Smooth muscle cell of the brain vasculature (primary cell): ENCODE results near the gene TTYH3.

Source experiments
- DNase-seq: peaks from one replicate; pipeline ENCODE4 v3.0.0-alpha.2; 2012; ENCODE audit warnings: low read depth, low spot score

TTYH3 gene

DNA sequence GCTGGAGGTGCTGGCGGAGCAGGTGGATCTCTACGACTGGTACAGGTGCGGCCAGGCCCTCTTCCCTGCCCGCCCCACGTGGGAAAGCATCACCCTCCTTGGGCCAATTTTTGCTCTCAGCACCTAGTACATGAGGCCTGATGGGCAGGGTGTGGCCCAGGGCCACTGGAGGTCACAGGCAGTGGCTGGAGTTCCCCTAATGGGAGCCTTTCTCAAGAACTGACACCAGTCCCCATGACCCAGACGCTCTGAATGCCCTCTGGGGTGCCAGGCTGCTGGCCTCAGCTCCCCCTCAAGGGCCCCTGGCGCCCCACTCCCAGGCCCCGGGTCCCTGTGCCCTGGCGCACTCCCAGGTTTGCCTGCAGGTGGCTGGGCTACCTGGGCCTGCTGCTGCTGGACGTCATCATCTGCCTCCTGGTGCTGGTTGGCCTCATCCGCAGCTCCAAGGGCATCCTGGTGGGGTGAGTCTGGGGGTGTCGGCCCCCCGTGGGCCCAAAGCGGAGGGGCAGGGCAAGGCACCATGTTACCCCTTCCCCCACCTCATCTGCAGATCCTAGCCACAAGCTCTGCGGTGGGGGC is 15.9 kb downstream of the TTYH3 start:
- DNase-seq = no peak

DNA sequence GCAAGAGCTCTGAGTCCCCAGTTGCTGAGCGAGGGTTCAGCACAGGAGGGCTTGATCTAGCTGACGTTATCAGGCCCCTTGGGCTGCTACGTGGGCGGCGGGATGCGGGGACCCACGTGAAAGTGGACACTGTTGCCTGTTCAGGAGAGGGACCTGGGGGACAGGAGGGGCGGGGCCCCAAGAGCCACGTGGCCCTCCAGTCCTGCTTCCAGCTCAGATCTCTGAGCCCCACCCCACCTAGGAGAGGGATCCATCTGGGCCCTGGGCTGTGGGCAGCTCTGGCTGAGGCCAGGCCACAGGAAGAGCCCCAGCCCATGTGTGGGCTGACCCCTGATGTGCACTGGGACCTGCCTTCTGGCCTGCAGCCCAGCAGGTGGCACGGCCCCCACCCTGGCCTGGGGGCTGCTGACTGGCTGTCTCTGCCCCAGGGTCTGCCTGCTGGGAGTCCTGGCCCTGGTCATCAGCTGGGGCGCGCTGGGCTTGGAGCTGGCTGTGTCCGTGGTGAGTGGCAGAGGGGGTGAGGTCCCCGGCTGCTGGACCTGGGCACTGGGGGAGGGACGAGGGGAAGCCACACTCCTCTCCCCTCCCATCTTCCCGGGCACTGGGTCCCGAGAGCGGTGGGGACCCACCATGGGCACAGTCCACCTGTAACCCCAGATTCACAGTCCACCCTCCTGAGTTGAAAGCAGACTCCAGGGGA is 17.5 kb downstream of the TTYH3 start:
- no peak for DNase-seq

DNA sequence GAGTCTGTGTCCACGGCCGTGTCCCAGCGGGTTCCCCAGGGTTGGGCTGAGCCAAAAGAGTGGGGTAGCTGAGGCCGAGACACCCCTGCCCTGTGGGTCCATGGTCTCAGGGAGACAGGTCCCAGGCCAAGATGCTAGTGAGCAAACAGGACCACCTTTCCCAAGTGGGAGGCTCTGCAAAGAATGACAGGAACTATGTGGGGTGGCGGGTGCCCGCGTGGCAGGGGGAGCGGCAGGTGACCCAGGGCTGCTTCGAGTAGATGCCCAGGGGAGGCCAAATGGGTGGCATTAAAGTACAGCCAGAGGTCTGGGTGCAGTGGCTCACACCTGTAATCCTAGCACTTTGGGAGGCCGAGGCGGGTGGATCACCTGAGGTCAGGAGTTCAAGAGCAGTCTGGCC is 18.2 kb downstream of the TTYH3 start:
- no peak for DNase-seq

DNA sequence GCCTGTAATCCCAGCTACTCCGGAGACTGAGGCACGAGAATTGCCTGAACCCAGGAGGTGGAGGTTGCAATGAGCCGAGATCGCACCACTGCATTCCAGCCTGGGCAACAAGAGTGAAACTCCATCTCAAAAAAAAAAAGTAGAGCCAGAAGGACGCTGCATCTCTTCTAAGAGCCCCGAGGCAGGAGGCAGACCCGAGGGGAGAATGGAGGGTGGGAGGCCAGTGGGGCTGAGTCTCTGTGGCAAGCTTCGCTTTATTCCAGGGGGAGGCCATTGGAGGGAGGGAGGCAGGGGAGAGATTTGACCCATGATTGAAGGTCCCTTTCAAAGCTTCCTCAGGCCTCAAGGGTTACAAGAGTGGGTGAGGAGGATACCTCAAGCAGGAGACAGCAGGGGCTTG is 18.7 kb downstream of the TTYH3 start:
- DNase-seq = no peak

DNA sequence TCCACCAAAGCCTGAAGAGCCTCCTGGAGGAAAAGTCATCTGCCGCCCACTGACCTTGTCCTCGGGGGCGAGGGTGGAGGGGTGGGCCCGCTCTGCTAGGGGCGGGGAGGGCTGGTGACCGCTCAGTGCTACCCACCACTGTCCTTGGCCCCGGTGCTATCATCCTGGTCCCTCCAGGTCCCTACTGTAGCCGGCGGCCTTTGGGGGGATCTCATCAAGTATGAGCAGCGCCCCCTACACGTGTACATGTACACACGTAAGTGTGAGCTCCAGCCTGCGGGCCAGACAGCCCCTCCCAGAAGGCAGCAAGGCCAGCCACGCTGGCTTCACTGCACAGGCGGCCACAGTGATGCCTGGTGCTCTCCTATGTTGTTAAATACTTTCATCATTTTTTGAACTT is 19.6 kb downstream of the TTYH3 start:
- no peak for DNase-seq

GRCh38 chr7:2651847-2652735 is 20.3 kb downstream of the TTYH3 start:
- DNase-seq = no peak

DNA sequence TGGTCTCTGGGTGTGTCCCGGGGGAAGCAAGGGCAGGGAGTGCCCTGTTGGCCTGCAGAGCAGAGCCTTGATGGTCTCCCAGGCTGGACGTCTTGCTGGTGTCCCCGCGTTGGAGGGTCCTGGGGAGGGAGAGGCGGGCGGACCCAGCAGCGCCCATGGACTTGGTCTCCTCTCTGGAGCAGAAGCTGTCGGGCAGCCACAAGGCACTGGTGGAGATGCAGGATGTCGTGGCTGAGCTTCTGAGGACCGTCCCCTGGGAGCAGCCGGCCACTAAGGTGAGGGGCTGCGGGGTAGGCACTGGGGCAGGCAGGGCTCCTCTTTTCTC is 20.9 kb downstream of the TTYH3 start:
- no peak for DNase-seq

DNA sequence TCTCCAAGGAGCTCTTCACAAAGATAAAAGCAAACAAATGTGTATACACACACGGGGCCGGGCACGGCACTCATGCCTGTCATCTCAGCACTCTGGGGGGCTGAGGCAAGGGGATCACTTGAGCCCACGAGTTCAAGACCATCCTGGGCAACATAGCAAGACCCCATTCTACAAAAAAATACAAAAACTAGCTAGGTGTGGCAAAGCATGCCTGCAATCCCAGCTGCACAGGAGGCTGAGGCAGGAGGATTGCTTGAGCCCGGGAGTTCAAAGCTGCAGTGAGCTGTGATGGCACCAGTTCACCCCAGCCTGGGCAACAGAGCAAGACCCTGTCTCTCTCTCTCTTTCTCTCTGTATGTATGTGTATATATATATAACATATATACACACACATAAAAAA is 22.3 kb downstream of the TTYH3 start:
- DNase-seq = no peak

- DNase-seq = no peak
Measured at GRCh38 chr7:2655870-2656614, 24.3 kb downstream of the TTYH3 start.

- DNase-seq = no peak
Measured at GRCh38 chr7:2657208-2657607, 25.4 kb downstream of the TTYH3 start.

- DNase-seq = no peak
Measured at GRCh38 chr7:2657920-2658671, 26.3 kb downstream of the TTYH3 start.

DNA sequence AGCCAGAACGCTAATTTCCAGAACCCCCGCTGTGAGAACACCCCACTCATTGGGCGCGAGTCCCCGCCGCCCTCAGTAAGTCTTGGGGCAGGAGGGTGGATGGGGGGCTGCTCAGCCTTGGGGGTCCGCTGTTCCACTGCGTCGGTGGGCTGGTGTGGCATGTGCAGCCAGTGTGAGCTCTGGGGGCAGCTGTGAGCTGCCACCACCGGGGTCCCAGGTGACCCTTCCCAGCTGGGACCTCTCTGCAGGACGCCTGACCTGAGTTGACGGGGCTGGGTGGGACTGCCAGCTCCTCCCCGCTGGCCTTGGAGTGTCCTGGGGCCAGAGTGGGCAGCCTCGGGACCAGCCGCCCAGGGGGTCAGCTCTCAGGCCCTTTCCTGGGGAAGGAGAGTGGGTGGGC is 27.2 kb downstream of the TTYH3 start:
- DNase-seq = no peak

GRCh38 chr7:2659556-2660358 is 28.0 kb downstream of the TTYH3 start:
- DNase-seq = no peak

DNA sequence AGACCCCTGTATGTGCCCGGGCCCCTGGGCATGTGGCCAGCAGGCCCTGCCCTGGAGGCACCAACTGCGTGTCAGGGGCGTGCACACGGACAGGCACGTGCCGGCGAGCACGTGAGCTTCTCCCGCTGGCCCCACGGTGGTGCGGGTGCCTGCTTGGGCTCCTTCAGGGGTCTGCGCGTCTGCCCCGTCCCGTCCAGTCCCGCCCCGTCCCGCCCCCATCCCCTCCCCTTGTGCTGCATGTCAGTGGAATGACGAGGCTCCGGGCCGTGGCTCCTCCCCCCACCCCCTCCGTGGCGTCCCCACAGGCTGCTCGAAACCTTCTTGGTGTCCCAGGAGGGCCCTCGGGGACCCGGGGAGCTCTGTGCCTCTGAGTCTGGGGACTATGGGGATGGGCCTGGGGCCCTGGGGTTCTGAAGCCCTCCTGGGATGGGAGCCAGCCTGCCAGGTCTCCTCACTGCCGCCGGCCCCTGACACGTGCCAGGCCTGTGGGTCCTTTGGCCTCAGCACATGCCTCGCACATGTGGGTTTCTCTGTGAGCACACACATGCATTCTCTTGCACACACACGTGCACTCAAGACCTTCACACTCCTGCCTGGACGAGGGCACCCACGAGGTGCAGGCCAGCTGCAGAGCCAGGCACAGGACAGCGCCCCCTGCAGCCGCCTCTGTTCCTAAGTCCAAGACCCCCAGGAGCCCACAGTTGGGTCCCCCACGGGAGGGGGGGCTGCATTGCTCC is 28.7 kb downstream of the TTYH3 start:
- no peak for DNase-seq

GRCh38 chr7:2661096-2661449 is 29.3 kb downstream of the TTYH3 start:
- DNase-seq = no peak

DNA sequence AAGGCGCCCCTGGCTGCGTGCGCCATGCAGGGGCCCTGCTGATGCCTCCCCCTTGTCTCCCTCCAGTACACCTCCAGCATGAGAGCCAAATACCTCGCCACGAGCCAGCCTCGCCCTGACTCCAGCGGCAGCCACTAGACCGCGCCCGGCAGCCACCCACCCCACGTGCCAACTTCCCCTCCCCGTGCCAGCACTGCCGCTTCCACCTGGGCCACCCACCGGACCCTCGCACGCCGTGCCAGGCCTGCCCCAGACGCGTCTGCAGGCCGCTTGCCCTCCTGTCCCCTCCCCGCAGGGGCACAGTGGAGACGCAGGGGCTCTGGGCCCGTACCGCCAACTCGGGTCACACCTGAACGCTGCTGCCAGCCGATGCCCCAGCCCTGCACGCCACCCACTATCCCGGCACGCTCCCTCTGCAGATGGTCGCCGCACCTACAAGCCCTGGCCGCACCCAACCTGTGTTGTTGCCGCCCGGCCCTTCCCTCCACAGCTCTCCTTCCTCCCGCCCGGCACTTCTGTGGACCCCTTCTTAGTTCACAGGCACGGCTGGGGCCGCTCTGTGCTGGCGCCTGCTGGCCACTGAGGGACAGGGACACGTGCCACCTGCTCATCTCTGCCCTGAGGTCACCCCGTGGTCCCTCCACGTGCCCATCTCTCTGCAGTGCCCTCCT is 30.0 kb downstream of the TTYH3 start:
- no peak for DNase-seq

GRCh38 chr7:2662273-2663120 is 30.7 kb downstream of the TTYH3 start:
- DNase-seq = no peak

DNA sequence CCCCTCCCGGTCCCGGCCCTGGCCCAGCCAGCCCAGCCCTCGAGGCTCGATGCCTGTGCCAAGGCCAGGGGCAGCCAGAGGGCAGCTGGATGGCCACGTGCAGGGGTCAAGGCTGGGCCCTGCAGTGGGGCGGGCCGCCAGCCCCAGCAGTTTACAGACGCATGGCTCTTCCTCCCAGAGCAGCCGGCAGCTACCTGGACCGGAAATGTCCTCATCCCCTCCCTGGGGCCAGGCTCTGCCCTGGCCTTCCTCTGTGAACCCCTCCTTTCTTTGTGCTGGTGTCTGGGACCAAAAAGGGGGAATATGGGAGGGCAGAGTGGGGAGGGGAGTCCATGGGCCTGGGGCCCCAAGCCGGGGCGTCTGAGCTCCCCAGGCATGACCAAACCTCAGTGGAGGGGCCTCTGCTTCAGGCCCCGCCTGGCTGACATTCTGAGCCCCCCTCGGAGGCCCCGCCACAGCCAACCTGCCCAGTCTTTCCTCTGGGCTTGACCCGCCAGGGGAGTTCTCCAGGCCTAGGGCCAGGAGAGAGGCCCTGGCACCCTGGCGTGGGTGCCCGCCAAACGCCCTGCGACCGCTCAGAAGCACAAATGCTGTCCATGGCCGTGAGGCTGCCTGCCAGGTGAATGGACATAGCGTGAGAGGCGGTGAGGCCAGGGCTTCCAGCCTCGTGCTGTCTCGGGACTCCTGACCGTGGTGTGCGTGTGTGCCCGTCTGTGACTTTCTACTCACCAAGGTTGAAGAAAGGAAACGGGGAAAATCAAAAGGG is 31.5 kb downstream of the TTYH3 start:
- DNase-seq = no peak
